Measurements from ENCODE around the gene BMX.

The BMX gene

GRCh38 chrX:15509845-15510244 lies 9.2 kb downstream of the BMX start:
- FAIRE-seq = no peak

DNA sequence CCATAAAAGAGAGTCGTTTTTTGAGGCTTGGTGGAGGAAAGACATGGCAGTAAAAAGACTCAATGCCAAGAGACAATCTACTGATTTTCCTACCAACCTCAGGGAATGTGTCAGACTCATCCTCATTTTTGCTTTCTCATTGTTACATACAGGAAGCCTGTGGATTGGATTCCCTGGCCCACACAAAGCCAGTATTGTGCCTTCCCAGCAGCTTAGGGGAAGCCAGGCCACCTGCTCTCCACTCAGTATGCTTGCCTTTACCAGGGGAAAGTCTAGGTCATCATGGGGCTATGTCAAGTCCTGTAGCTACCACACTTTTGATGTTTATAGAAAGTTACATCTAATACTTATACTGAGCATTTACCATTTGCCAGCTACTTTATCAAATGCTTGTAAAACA lies 11.0 kb downstream of the BMX start:
- FAIRE-seq = no peak

GRCh38 chrX:15512401-15512965 lies 11.9 kb downstream of the BMX start:
- FAIRE-seq = no peak

GRCh38 chrX:15514279-15514678 lies 13.7 kb downstream of the BMX start:
- no peak for FAIRE-seq

GRCh38 chrX:15515931-15516330 lies 15.3 kb downstream of the BMX start:
- FAIRE-seq = no peak

- no peak for FAIRE-seq
Observed at GRCh38 chrX:15522464-15522863, 21.9 kb downstream of the BMX start.

GRCh38 chrX:15523088-15523487 lies 22.5 kb downstream of the BMX start:
- no peak for FAIRE-seq

- no peak for FAIRE-seq
Observed at GRCh38 chrX:15524417-15524816, 23.8 kb downstream of the BMX start.

DNA sequence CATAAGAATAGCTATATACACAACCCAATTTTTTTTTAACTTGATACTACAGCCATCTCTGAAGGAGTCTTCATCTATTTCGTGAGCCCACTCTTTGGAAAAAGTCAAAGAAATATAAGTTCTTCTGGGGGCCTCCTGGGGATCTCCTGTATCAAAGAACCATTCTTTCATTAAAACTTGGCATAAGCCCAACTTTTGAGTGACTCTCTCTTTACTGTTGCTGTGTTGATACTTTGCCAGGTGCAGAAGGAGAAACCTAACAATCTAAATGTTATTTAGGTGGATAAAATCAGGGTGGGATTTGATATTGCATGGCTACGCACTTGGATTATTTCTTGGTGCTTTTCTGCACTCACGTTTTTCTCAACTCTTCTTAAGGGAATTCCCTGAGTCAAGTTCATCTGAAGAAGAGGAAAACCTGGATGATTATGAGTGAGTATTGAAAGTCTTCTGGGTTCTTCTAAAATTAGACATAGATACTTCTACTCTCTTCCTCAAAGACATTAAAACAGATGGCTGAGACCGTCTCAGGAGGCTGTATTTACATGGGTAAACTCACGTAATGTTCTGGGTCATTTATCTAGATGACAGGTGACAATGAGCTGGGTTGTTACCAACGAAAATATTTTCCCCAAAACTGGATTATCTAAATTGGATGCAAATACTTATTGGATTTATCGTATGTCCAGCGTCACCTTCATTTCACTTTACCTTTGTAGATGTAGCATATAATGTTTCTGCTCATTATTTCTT lies 25.2 kb downstream of the BMX start:
- FAIRE-seq = no peak

DNA sequence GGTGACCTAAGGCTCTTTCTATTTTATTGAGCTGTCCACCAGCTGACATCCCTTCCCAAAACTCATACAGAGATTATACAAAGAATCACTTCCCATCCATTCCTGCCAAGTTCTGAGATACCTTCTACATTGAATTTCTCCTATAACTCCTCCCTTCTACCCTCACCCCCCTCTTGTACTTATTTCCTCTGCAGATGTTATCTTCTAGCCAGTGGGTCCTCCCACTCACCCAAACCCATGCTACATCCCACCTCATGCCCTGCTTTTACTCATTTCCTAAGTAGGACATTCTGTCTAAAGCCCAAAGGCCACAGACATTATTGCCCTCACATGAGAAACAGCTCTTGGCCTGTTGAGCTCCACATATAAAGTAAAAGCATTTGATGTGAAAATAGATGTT lies 28.6 kb downstream of the BMX start:
- no peak for FAIRE-seq

- no peak for FAIRE-seq
Observed at GRCh38 chrX:15530318-15530717, 29.7 kb downstream of the BMX start.

DNA sequence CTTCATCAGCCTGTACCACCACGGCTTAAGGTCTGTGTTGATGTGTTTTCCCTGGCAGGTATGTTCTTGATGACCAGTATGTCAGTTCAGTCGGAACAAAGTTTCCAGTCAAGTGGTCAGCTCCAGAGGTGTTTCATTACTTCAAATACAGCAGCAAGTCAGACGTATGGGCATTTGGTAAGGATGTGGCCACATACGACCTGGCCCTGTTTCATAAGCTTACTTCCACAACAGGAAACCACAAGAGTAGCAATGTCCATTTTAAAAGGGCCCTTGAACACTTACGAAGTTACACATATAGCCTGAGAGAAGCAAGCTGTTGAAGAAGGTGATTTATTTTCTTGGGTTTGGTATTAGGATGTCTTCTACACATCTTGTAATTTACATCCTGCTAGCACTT lies 46.1 kb downstream of the BMX start:
- FAIRE-seq = no peak

DNA sequence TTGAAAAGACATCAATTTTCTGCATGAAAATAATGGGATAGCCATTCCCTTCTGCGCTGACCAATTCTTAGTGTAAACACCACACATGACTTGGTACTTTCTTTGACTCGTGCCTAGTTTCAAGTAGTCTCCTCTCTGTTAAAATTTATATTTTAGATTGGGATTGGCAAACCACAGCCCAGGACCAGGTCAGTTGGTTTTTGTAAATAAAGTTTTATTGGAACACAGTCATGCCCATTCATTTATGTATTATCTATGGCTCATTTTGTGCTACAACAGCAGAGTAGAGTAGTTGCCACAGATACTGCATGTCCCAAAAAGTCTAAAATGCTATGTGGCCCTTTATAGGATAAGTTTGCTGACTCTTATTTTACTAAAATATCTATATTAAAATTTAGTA lies 46.7 kb downstream of the BMX start:
- no peak for FAIRE-seq

GRCh38 chrX:15549189-15550012 lies 48.8 kb downstream of the BMX start:
- no peak for FAIRE-seq

- FAIRE-seq = no peak
Observed at GRCh38 chrX:15559227-15559626, 58.6 kb downstream of the BMX start.

DNA sequence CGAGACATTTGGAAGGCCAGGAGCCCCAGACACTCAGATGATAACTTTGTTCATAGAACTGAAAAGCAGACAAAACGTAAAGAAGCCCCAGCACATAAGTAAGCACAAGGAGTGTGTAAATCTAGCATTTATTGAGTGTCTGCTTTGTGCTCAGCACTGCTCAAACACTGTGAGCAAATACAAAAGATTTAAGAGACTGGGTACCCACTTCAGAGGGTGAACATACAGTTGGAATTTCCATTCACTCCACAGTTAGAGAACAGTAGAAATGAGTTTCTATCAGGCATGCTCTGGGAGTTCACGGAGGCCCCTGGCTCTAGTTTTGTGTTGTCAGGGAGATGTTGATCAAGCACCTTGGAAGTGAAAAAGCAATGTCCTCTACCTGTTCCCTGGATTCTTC lies 60.3 kb downstream of the BMX start:
- FAIRE-seq = no peak

DNA sequence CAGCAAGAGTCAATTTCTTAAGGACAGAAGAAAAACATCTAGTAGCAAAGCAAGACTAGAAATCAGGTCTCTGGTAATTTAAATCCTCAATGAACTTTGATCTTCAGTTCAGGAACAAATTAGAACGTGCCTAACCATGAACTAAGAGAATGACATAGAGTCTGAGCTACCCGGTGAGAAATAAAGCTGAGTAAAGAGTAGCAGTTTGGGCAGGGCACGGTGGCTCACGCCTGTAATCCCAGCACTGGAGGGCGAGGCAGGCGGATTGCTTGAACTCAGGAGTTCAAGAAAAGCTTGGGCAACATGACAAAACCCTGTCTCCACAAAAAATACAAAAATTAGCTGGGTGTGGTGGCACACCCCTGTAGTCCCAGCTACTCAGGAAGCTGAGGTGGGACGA lies 62.4 kb downstream of the BMX start:
- no peak for FAIRE-seq

DNA sequence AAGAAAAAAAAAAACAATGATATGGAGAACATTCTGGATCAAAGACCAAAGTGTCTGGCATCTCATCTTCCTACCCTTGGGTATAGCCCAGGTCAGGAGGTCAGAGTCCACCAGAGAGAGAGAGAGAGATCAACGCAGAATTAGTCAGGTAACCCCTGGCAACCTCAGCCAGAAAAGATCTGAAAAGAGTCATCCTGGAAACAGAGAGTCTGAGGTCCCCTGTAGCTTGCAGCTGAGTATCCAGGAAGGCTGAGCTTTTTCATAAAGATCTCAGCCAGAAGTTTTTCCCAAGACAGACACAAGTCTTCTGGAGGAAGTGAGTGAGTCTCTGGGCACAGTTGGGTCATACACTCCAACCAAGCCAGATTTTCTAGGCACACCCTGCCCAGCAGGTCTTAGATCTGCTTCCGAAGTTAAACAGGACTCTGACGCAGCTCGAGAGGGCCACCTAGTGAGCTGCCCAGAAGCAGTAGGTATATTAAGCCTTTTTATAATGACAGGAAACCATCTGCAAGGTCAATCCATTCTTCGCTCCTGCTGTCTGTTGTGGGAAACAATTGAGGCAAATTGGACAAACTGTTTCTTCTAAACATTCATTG lies 64.5 kb downstream of the BMX start:
- FAIRE-seq = no peak

DNA sequence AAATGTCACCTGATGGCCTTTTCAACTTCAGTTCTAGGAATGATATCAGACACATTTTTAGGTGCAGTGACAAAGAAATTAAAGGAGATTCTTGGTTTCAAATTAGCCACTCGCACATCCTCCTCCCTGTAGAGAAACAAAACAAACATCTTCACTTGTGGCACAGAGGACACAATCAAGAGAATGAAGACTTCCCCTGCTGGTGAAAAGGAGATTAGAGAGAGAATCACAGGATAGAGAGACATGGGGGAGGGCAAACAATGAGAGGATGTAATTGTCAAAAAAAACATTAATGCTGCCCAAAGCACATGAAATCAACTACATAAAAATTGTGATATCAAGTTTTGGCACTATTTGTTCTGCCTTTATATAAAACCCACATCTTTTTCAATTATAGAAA lies 65.6 kb downstream of the BMX start:
- no peak for FAIRE-seq

DNA sequence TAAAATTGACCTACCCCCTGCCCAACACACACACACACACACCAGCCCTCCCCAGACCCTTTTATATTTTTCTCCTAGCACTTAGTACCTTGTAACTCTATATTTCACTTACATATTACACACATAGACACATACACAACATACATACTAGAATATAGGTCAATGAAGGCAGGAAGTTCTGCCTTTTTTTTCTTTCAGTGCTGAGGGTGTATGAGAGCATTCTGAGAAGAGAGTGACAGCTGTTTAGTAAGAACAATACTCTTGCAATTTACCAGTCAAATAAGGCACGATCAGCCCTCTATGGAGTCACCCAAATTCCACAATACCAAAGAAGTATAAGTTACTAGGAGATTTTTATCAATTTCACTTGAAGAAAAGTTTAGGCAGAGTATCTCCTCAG lies 66.7 kb downstream of the BMX start:
- no peak for FAIRE-seq

GRCh38 chrX:15567886-15568616 lies 67.4 kb downstream of the BMX start:
- no peak for FAIRE-seq

DNA sequence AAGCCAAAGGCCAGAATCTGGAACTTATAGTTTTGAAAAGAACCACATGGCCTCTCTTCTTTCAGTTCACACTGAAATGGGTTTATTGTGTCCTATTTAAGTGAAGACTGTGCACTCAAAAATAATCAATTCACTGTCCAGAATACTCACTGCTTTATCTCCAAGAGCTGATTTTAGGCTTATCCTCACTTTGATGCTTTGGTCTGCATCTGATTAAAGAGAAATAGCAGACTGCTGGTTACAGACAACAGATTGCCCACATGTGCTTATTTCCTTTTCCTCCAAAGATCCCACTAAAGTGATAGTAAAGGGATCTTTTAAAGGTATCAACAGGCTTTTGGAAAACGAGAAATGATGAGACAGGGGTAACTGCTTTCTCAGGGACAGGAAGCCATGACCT lies 69.5 kb downstream of the BMX start:
- FAIRE-seq = no peak

DNA sequence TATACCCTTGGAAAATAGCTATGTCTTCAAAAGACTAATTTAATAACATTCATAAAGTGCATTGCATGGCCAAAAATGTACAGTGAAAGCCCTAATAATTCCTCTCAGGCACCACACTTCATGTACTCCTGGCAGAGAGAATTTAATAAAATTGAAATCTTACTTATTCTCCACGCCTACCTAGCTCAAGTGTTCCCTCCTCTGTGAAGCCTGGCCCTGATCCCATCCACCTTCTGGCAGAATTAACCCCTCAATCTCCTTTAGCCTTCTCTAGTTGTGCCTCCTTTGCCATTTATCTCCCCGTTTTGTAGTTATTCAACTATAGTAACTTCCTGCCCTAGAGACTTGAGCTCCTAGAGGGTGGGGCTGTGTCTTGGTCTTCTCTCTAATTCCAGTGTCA lies 73.4 kb downstream of the BMX start:
- FAIRE-seq = no peak

Measured in endometrium (tissue), 2 donors.